HG02763 (cell line): ENCODE results near the gene ZNF215.
"Not testable (repeated sequence)": the region's sequence is repeated elsewhere in the genome, so short reads cannot be mapped to it uniquely, and the experiment has no call there.

ENCODE experiments used
- ATAC-seq: cut with Tn5 transposase; IDR thresholded peaks from one replicate; pipeline ENCODE4 v1.9.1; 2021; ENCODE audit warnings: mild to moderate bottlenecking, moderate library complexity; ENCODE audit not compliant: unreplicated experiment

ZNF215 gene

DNA sequence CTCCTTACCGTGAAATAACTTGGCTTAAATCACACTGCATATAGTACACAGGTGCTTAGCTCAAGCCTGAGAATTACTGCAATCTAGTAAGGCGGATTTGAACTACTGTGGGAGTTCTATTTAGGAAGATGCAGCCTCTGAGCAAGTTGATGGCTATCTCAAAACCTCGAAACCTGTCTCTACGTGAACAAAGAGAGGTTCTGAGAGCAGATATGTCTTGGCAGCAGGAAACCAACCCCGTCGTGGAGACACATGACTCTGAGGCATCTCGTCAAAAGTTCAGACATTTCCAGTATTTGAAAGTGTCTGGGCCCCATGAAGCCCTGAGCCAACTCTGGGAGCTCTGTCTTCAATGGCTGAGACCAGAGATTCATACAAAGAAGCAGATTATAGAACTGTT, 5.9 kb downstream of the ZNF215 start:
- no peak for ATAC-seq

GRCh38 chr11:6941970-6942369, 15.7 kb downstream of the ZNF215 start:
- no peak for ATAC-seq

GRCh38 chr11:6943131-6943530, 16.9 kb downstream of the ZNF215 start:
- ATAC-seq, result no peak

GRCh38 chr11:6954248-6954647, 28.0 kb downstream of the ZNF215 start:
- not testable (repeated sequence) for ATAC-seq

DNA sequence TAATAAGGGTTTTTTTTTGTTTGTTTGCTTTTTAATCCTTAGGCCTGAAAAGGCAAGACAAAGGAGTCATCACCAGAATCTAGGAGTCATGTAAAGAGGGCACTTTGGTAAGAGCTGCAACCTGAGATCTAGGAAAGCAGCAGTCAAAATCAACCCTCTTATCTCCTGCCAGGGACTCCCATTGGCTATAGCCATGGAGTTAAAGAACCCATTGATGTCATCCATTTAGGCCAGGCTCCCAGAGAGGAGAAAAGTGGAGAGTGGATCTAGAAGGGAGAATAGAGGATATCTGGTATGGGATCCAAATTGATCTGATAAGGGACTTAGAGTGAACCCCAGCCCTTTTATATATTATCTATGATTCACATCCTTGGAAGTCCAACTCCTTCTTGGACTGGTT, 35.9 kb downstream of the ZNF215 start:
- no peak for ATAC-seq

GRCh38 chr11:6962673-6963072, 36.4 kb downstream of the ZNF215 start:
- ATAC-seq, result no peak

DNA sequence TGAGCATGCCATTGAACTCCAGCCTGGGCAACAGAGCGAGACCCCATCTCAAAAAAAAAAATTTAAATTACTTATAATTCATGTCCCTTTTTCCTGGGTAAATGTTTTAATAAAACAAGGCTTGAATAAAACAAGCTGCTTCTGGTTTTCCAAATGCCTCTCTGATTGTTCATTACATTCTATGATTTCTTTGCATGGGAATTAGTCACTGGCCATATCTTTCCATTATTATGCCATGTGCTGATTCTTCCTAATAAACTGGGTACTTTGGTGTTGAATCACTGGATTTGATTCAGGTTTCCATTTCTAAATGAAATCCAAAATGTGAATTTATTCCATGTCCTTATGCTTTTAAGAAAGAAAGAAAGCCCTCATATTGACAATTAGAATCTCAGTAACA, 42.6 kb downstream of the ZNF215 start:
- ATAC-seq, result no peak

DNA sequence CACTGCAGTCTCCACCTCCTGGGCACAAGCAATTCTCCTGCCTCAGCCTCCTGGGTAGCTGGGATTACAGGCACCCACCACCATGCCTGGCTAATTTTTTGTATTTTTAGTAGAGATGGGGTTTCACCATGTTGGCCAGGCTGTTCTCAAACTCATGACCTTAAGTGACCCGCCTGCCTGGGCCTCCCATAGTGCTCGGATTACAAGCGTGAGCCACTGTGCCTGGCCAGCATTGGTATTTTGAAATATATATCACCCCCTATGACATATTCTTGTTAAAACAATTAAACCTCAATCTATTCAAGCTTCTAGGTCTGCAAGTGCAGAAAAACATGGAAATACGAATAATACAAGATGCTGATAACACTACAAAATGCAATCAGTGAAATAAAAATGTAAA, 43.6 kb downstream of the ZNF215 start:
- not testable (repeated sequence) for ATAC-seq

GRCh38 chr11:6979365-6979764, 53.1 kb downstream of the ZNF215 start:
- ATAC-seq, result no peak

GRCh38 chr11:6986487-6986886, 60.3 kb downstream of the ZNF215 start:
- no peak for ATAC-seq

GRCh38 chr11:6988506-6988905, 62.3 kb downstream of the ZNF215 start:
- no peak for ATAC-seq

DNA sequence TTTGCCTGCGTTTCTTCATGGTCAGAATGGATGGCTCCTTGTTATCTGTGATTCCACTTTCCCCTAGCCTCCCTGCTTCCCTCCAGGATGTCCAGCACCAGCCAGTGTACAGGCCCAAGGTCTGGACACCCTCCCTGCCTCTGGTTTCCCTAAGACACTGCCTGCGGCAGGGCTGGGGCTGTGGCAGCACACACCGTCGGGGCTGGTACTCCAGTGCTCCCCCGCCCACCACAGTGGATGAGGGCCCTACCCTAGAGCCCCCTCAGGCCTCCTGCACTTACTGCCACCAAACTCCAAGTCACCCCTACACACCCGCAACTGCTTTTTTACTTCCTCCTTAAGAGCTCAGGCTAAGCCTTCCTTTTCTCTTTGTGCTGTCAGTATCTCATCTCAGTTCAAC, 65.0 kb downstream of the ZNF215 start:
- ATAC-seq, result no peak

- no peak for ATAC-seq
Observed at GRCh38 chr11:6992026-6992425, 65.8 kb downstream of the ZNF215 start.

DNA sequence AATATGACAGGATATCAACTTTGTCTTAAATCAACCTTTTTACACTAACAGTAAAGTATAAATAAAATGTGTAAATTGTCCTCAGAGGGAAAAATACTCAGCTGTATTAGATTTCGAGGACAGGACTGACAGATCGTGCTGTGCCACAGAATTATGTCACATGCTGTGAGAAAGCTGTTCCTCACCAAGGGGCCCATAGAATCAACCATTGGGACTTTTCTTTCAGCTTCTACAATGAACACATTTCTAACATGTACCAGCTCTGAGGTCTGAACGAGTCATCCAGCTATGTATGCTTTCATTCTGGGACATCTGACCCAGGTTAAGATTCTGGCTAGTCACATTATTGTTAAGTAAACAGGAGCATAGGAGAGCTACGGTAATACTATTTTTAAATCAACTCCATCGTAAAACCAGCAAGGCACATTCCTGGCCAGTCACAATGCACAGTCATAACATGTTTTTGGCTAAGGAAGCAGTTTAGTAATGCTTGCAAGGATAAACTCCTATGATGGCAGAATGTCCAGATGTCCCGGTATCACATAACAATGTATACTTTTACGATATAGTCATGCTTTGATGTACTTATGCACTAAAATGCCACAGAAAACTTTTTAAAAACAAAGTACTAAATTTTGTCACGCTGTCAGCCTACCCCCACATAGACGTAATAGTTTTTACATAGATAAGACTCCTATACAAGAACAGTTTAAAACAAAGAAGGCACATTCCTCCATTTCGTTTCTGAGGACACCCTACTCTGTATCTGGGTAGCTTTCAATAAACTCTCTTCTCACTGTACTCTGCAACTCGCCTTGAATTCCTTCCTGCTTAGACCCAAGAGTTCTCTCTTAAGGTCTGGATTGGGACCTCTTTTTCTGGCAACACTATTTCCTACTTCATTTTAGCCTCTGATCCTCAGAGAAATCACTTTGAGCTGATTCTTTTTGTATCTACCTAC, 66.5 kb downstream of the ZNF215 start:
- no peak for ATAC-seq

DNA sequence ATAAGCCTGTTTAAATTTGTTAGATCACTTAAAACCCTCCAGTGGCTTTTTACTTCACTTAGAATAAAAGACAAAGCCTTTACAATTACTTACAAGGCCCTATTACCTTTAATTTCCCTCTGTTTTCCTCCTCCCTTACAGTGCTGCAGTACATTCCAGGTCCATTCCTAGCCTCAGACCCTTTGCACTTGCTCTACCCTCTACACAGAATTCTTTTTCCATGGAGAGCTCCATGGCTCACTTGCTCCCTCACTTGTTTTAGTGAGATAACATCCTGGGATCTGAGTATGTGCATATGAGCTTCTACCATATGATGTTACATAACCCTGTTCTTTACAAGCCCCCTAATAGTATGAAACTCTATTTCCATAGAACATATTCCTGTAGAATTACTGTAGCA, 69.5 kb downstream of the ZNF215 start:
- ATAC-seq, result no peak

DNA sequence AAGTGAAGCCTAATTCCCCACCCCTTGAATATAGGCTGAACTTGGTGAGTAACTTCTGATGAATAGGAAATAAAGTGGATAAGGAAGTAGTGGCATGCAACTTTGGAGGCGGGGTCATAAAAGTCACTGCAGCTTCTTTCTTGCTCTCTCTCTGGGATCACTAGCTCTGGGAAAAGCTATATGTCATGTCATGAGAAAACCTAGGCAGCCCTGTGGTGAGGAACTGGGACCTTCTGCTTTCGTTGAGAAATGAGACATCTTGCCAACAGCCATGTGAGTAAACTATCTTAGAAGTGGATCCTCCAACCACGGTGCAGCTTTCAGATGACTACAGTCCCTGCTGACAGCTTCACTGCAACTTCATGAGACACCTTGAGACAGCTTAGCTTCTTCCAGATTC, 78.3 kb downstream of the ZNF215 start:
- no peak for ATAC-seq
